GM21360 (cell line): ENCODE results near the gene CERS6.
"Not testable (repeated sequence)": the region's sequence is repeated elsewhere in the genome, so short reads cannot be mapped to it uniquely, and the experiment has no call there.

Experiments used
- ATAC-seq: cut with Tn5 transposase; IDR thresholded peaks from one replicate; pipeline ENCODE4 v1.9.1; 2021; ENCODE audit warnings: mild to moderate bottlenecking, moderate library complexity; ENCODE audit not compliant: unreplicated experiment

The CERS6 gene

GRCh38 chr2:168753765-168754329 lies 297.8 kb downstream of the CERS6 start:
- ATAC-seq, result no peak

DNA sequence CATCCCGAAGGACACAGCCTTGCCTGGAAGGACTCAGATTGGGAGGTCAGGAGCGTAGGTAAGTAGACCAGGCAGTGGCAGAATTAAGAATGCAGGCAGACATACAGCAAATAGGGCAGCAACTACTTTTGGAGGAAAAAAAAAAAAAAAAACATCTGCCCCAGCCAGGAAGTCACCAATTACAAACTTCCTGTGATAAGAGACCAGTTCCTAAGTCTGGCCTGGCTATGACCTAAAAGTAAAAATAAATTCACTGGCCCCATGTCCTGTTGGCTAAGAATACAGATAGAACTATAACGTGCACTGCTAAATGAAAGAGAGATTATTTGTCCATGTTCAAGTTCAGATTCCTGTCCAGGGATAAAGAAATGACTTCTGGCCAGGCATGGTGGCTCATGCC lies 301.2 kb downstream of the CERS6 start:
- no peak for ATAC-seq

DNA sequence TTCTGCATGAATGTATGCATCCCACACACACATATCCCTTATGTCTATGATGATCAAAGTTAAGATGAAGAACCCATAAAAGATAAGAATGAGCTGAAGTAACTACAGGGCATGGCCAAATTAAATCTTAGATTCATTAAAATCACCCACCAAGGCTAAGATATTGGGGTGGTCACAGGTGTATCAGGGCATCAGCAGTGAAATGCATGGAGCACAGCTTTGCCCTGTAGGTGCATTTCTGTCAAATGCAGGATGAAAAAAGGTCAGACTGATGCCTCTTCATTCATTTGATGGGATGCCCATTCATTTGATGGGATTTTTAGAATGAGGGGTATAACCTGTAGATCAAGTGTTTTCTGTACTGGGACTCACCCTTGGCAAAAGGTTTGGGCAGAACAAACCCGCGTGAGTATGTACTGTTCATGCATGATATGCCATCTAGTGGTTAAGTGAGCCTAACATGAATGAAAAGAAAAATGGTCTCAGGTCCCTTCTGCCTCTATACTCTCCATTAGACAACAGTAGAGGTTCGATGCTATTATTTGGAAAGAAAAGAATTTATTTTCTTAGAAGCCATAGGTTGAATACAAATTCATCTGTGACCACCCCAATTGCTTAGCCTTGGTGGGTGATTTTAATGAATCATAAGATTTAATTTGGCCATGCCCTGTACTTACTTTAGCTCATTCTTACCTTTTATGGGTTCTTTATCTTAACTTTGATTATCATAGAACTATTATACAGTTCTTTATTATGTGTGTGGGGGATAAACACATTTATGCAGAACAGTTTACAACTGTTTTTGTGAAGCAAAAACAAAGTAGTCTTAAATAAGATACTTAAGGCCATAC lies 303.1 kb downstream of the CERS6 start:
- ATAC-seq, result peak; percentile 68

GRCh38 chr2:168765401-168765800 lies 309.3 kb downstream of the CERS6 start:
- no peak for ATAC-seq

DNA sequence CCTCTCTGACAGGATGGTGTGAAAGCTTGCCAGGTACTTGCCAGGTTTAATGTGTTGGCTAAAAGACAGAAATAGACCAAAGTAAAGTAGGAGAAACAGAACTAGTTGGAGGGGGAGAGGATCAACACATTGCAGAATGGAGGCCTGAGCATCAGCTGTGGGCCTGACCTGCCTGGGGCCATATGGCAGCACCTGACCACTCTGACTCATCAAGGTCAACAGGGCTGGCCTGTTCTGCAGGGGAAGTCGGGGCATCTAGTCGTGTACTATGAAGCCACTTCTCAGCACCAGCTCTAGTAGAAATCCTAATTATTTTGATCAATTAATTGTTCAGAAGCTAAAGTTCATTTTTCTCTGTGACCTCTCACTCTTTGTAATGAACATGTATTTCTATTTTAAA lies 310.5 kb downstream of the CERS6 start:
- no peak for ATAC-seq

DNA sequence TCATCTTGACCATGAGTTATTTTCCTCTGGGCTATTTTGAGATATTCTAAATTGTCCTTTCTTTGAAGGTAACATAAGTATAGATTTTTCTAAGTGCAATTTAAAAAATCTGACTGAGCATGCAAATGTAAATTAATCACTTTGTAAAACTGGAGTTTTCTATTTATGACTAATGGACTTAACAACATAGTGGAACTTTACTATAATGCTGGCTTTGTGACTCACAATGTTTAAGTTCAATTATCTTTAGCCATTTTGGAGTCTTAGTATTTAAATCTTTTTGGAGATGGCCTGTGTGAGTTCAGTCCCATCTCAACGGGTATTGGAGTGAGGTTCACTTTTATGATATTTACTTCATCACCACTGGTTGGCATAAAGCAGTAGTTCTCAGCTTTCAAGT lies 311.2 kb downstream of the CERS6 start:
- ATAC-seq, result no peak

DNA sequence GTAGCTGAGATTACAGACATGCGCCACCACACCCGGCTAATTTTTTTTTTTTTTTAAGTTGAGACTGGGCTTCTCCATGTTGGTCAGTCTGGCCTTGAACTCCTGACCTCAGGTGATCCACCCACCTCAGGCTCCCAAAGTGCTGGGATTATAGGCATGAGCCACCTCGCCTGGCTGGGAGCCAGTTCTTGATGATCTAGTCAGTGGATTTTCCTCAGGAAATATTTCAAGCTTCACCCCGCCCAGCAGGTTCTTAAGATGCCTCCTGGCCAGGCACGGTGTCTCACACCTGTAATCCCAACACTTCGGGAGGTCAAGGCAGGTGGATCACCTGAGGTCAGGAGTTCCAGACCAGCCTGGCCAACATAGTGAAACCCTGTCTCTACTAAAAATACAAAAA lies 312.3 kb downstream of the CERS6 start:
- ATAC-seq, result not testable (repeated sequence)

DNA sequence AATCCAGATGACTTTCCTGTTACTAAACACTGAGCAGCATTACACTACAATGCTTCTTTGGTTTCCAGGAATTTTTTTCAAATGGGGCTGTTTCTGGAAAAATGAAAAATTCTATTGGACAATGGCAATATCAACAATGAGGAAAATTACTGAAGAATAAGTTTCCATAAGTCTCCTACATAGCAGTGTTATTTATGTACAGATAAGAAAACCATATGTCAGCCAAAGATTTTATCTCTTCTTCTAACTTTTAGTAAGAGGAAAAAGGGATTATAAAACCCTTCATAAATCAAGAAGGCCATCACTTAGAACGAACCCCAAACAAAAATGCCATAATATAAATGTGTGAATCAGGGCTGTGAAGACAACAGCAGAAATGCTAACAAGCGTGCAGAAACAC lies 314.7 kb downstream of the CERS6 start:
- ATAC-seq, result no peak

- no peak for ATAC-seq
Observed at GRCh38 chr2:168772704-168773103, 316.6 kb downstream of the CERS6 start.

- no peak for ATAC-seq
Observed at GRCh38 chr2:168773128-168773527, 317.1 kb downstream of the CERS6 start.

GRCh38 chr2:168773719-168774521 lies 317.8 kb downstream of the CERS6 start:
- no peak for ATAC-seq

- ATAC-seq, result no peak
Observed at GRCh38 chr2:168775837-168776236, 319.8 kb downstream of the CERS6 start.

DNA sequence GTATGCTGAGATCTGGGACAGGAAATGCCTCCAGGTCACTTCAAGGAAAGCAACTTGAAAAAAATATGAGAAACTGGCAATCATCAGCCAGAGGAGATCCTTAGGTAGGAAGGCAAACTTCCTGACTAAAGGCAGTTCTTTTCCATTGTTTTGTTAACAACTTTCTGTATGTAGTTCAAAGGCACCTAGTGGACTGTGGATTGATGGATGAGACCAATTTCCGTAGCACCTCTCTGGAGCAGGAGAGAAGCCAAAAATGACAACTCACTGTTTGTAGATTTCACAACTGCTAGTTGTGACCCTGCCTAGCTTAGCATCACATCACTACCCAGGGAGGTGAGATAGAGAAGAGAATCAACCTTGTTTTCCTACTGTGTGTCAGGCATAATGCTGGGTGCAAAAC lies 324.6 kb downstream of the CERS6 start:
- no peak for ATAC-seq

DNA sequence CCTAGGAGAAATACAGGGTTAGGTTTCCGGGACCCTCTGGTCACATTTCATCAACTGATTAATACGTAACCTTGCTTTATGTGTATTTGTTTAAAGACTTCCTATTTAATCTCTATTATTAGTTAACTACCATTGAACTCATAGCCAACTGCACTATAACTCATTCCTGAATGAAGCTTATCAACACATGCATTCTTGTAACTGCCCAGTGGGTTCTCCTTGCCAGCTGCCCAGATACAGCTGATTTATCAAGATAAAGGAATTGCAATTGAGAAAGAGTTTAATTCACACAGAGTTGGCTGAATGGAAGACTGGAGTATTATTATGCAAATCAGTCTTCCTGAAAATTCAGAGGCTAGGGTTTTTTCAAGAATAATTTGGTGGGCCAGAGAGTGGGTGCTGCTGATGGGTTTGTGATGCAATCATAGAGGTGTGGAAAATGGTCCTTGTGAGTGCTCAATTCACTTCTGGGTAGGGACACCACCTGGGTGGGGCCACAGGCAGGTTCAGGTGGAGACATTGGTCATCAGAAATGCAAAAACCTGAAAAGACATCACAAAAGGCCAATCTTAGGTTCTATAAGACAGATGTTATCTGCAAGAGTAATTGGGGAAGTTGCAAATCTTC lies 325.2 kb downstream of the CERS6 start:
- ATAC-seq, result no peak

DNA sequence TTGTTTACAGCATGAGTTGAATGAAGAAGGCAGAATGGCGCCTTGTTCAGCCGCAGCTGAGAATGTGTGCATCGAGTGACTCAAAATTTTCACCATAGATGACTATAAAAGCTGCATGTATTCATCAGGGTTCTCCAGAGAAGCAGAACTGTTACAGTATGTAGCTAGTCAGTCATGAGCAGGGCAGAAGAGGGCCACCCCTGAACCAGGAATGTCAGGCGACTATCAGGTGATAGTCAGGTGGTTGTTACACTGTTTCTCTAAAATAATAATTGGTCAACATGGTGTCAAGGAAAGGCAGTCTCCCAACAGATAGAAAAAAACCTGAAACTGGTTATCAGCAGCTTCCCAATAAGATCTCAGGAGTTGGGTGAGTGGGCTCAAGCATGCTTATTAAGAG lies 326.2 kb downstream of the CERS6 start:
- ATAC-seq, result no peak

DNA sequence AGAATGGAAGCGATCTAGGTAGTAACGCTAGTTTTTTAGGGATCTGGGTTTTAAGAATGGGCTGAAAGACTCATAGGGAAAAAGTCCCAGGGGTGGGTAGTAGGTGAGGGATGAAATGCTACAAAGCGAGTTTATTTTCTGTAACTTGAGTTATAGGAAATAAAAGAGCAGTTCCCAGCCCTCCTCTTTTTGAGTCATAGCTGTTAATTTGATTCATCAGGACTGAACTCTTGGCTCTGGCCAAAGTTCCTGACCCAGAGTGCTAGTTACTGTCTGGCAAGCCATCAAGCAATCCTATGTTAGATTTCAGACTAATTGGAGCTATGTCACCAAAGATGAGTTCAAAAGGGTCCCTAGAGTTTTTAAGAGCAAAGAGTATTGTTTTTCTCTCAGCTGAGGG lies 328.9 kb downstream of the CERS6 start:
- no peak for ATAC-seq

DNA sequence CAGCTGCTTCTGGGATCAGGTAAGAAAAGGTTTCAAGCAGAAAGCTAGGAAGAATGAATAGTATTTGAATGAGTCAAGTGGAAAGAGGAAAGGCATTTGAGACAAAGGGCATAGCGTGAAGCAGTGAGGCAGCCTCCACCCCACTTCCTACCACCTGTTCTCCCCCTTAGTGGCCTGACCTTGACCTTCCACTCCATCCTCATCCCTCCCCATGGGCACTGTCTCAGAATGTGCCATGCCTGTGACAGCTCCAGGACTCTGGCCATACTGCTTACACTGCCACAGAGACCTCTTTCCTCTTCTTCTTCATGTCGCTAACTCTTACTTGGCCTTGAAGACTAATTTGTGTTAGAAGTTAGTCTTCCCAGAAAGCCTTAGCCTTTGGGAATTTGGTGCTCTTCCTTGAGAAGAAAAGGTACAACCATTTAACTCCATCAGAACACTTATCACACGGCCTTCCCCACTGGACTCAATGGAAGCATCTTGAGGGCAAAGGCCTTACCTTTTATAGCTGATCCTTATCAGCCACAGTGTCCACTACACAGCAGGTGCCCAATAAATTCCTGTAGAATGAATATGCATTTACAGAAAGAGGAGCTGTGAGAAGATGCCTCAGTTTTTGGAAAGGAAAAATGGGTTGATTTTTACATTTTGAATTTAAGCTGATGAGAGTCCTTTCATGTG lies 331.2 kb downstream of the CERS6 start:
- no peak for ATAC-seq

DNA sequence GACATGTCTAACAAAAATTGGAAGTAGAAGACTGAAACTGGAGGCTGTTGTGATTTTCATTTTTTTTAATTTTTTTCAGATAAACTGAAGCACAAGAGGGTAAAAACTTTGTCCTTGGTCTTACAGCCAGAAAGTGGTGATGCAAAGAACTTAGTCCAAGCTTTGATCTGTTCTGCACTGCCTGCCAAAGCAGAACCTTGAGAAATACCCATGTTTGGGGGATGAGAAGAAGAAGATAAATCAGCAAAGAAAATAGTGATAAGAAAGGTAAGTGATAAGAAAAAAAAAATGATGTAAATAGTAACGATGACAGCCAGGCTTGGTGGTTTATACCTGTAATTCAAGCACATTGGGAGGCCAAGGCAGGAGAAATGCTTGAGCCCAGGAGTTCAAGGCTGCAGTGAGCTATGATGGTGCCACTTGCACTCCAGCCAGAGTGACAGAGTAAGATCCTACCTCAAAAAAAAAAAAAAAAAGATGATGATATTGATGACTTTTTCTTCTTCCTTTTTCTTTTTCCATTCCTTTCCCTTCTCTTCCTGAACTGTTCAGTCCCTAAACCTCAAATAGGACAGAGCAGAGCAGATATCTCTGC lies 331.8 kb downstream of the CERS6 start:
- ATAC-seq, result no peak

- no peak for ATAC-seq
Observed at GRCh38 chr2:168789776-168790175, 333.7 kb downstream of the CERS6 start.

DNA sequence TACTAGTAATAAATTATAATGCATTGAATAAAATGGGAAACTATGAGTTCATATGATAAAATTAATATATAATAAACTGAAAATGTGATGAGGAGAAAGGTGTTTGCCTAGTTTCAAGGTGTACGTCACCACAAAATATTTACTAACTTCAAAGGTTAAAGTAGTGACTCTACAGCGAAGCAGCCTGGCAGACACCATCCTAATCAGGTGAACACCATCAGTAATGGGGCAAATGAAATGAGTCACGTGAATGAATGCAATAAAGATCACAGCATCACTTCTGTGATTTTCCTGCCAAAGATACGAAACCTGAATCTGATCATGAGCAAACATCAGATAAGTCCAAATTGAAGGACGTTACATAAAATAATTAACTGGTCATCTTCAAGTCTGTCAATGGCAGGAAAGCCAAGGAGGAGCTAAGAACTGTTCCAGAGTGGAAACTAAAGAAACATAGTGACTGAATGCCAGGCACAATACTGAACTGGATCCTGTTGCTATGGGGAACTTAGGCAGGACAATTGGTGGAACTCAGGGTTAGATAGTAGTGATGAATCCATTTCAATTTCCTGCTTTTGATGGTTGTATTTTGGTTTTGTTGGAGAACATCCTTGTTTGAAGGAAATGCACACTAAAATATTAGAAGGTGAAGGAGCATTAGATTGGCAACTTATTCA lies 334.3 kb downstream of the CERS6 start:
- ATAC-seq, result no peak
